GM12878 (cell line): Measurements from ENCODE around the gene CACNA1B. TPM values are rescaled to one million over a fixed set of nuclear protein-coding genes. Genes with fewer than 3 reads are reported as not detected.

Source experiments
- ATAC-seq: fragments of 200-7000 bp; cut with Tn5 transposase; 3 replicates; pipeline ENCODE4 v1.9.1; 2020; ENCODE audit warnings: mild to moderate bottlenecking, moderate library complexity
- BruUV-seq: library from RNA; stranded (reverse); fragments of 400-500 nt; replicated peaks from 2 replicates; lab custom pipeline; 2021; lab: Mats Ljungman, UMichigan
- CTCF ChIA-PET: fragments of 300-600 bp; sonication (Branson Sonifier 250); formaldehyde crosslinking; extraction: SDS; loops from one replicate; lab custom pipeline; 2021; ENCODE audit warnings: inconsistent platforms; lab: Yijun Ruan, JAX
- POLR2A ChIA-PET: fragments of 350-600 bp; formaldehyde crosslinking; extraction: SDS; loops from one replicate; lab custom pipeline; 2021; ENCODE audit warnings: inconsistent platforms; lab: Charles Lee
- RAD21 ChIA-PET: fragments of 300-600 bp; sonication (Branson Sonifier 250); formaldehyde crosslinking; loops from one replicate; lab custom pipeline; 2023; ENCODE audit warnings: antibody characterized with exemption; ENCODE audit not compliant: unreplicated experiment; lab: Charles Lee
- SMC1A ChIA-PET: fragments of 300-600 bp; sonication (Branson Sonifier 250); formaldehyde crosslinking; loops from one replicate; lab custom pipeline; 2023; ENCODE audit not compliant: unreplicated experiment, uncharacterized antibody; lab: Charles Lee
- DNase-seq: peaks from one replicate; pipeline ENCODE4 v3.0.0-alpha.2; 2011; ENCODE audit warnings: low read depth, low spot score
- FAIRE-seq: peaks from 3 replicates; lab custom pipeline; 2011; peaks lifted over from hg19 to GRCh38; lab: Jason Lieb, UNC
- H2AFZ ChIP-seq: 2 replicates; pipeline ENCODE4 v1.6.0; 2011; ENCODE audit warnings: low read depth, low read length, control low read depth; ENCODE audit not compliant: control insufficient read depth
- H3K27ac ChIP-seq: 2 replicates; pipeline ENCODE4 v1.5.1; 2011; ENCODE audit warnings: control low read depth; ENCODE audit not compliant: control insufficient read depth, insufficient read depth
- H3K27me3 ChIP-seq, 2 experiments: replicated peaks in 1 of 2; 2 replicates each; pipeline versions ENCODE4 v1.6.0 to v1.6.1; 2011; ENCODE audit warnings: low read length in 1 of 2; ENCODE audit not compliant: control insufficient read depth in 2 of 2, insufficient read depth in 2 of 2
- H3K36me3 ChIP-seq, 2 experiments: 2 replicates each; pipeline ENCODE4 v1.5.1; 2011; ENCODE audit warnings: low read length in 1 of 2; ENCODE audit not compliant: control insufficient read depth in 2 of 2, insufficient read depth in 2 of 2
- H3K4me1 ChIP-seq: 2 replicates; pipeline ENCODE4 v1.6.1; 2011; ENCODE audit warnings: mild to moderate bottlenecking, low read length, moderate library complexity, mixed read lengths; ENCODE audit not compliant: control insufficient read depth, insufficient read depth
- H3K4me2 ChIP-seq: 2 replicates; pipeline ENCODE4 v1.6.0; 2011; ENCODE audit warnings: control low read depth; ENCODE audit not compliant: control insufficient read depth, insufficient read depth
- H3K4me3 ChIP-seq: fragments of 200-600 bp; sonication (generic); 2 replicates; pipeline ENCODE4 v1.5.1; 2016
- H3K79me2 ChIP-seq: 2 replicates; pipeline ENCODE4 v1.6.0; 2011; ENCODE audit warnings: low read length; ENCODE audit not compliant: control insufficient read depth, insufficient read depth
- H3K9ac ChIP-seq: 2 replicates; pipeline ENCODE4 v1.8.0; 2011; ENCODE audit warnings: low read length, control low read depth, mixed read lengths; ENCODE audit not compliant: control insufficient read depth, insufficient read depth
- H3K9me3 ChIP-seq: replicated peaks from 3 replicates; pipeline ENCODE4 v1.5.1; 2011; ENCODE audit warnings: mild to moderate bottlenecking, low read length; ENCODE audit not compliant: control insufficient read depth, insufficient read depth
- H4K20me1 ChIP-seq: 2 replicates; pipeline ENCODE4 v1.6.0; 2011; ENCODE audit not compliant: control insufficient read depth, insufficient read depth
- BCLAF1 ChIP-seq: fragments of 450-650 bp; IDR thresholded peaks from 2 replicates; pipeline ENCODE4 v1.6.1; 2017; ENCODE audit warnings: antibody characterized with exemption, mild to moderate bottlenecking, moderate library complexity
- FOS ChIP-seq: IDR thresholded peaks from 3 replicates; pipeline ENCODE4 v1.6.1; 2011; ENCODE audit warnings: borderline replicate concordance; ENCODE audit not compliant: insufficient read length; ENCODE audit errors: extremely low read depth
- MYC ChIP-seq: IDR thresholded peaks from 2 replicates; pipeline ENCODE4 v1.6.1; 2011; ENCODE audit warnings: mild to moderate bottlenecking, low read length, moderate library complexity, inconsistent platforms; ENCODE audit not compliant: insufficient read depth, insufficient replicate concordance, insufficient read length, severe bottlenecking
- NFYA ChIP-seq: IDR thresholded peaks from 2 replicates; pipeline ENCODE4 v1.6.1; 2011; ENCODE audit warnings: low read depth, mild to moderate bottlenecking, low read length, improper control_type of control experiment, borderline replicate concordance
- NR2F1 ChIP-seq: fragments of 450-650 bp; conservative IDR thresholded peaks from 2 replicates; pipeline ENCODE4 v1.6.1; 2017; ENCODE audit warnings: mild to moderate bottlenecking
- PML ChIP-seq: IDR thresholded peaks from 2 replicates; pipeline ENCODE4 v1.6.1; 2012; ENCODE audit warnings: low read length, inconsistent platforms
- POLR2AphosphoS5 ChIP-seq: IDR thresholded peaks from 2 replicates; pipeline ENCODE4 v1.6.1; 2011; ENCODE audit warnings: mild to moderate bottlenecking, low read length, inconsistent platforms
- SMAD5 ChIP-seq: IDR thresholded peaks from 2 replicates; pipeline ENCODE4 v1.6.1; 2016; ENCODE audit warnings: antibody characterized with exemption, low read depth
- STAT1 ChIP-seq: fragments of 450-650 bp; conservative IDR thresholded peaks from 2 replicates; pipeline ENCODE4 v1.6.1; 2014; ENCODE audit warnings: antibody characterized with exemption, mild to moderate bottlenecking
- YY1 ChIP-seq: IDR thresholded peaks from 2 replicates; pipeline ENCODE4 v1.6.1; 2011; ENCODE audit warnings: low read depth, mild to moderate bottlenecking, low read length
- ZNF622 ChIP-seq: fragments of 450-650 bp; IDR thresholded peaks from 2 replicates; pipeline ENCODE4 v1.6.1; 2017; ENCODE audit warnings: mild to moderate bottlenecking, inconsistent platforms
- ZZZ3 ChIP-seq: IDR thresholded peaks from 2 replicates; pipeline ENCODE4 v1.6.1; 2011; ENCODE audit warnings: low read depth; ENCODE audit not compliant: control insufficient read depth, insufficient read length
- WGBS: methylation state at CpG from one replicate; pipeline ENCODE4 v1.1.6; 2016; ENCODE audit warnings: low lambda C conversion rate; ENCODE audit not compliant: insufficient replicate concordance, insufficient coverage; ENCODE audit errors: missing lambda C conversion rate; 5-methylcytosine and 5-hydroxymethylcytosine counted together
- in situ Hi-C: fragments of 300-500 bp; cut with MboI; formaldehyde crosslinking; loops from 9 replicates; pipeline ENCODE4 v1.14.3; 2018; ENCODE audit warnings: mixed read lengths
- intact Hi-C: fragments of 100-400 bp; cut with micrococcal nuclease; formaldehyde crosslinking; loops from one replicate; pipeline ENCODE4 v1.14.2; 2022; ENCODE audit not compliant: unreplicated experiment
- polyA plus RNA-seq, 11 experiments: library from polyadenylated mRNA; depleted of rRNA in 4 of 11; unstranded in 6 of 11; stranded (reverse) in 5 of 11; fragments of >200 nt; fragmentation: Nextera tagmentation in 4 of 11; fragmentation: Illumina TruSeq in 1 of 11; extraction: Ambion mirVana in 4 of 11; extraction: Trizol in 1 of 11; gene quantifications; 1 replicate in 1 of 11; 2 replicates in 10 of 11; pipeline versions ENCODE4 v1.2.1 to v1.2.3, GENCODE V29; 2011 to 2016; ENCODE audit warnings: inconsistent platforms in 2 of 11, missing spikeins in 2 of 11, low read depth in 1 of 11
- total RNA-seq, 4 experiments: library from RNA; depleted of rRNA in 3 of 4; stranded (reverse); fragments of >200 nt in 3 of 4; fragmentation: Illumina TruSeq in 1 of 4; extraction: Trizol in 1 of 4; gene quantifications; 2 replicates each; pipeline versions ENCODE4 v1.2.1 to v1.2.3, GENCODE V29; 2013 to 2021

CACNA1B gene
- total and polyA plus RNA-seq, 10 of the 15 experiments (the other 5 are each of a cell fraction or from before 2014, with no cell fraction given), result 0.01 to 0.03 (median 0.01) TPM; not detected in 7

- Histone ChIP-seq H2AFZ (no peak overlapping the region), H3K4me2 (no peak overlapping the region), H3K79me2 (no peaks in the 10 kb centered on the region), H3K4me1 (no peaks in the 10 kb centered on the region), H3K36me3 (no peaks in the 10 kb centered on the region), H3K9me3 (no peaks in the 10 kb centered on the region), H3K27me3 (no peaks in the 10 kb centered on the region), H3K9ac (no peak overlapping the region), H3K4me3 (no peak overlapping the region), H4K20me1 (no peaks in the 10 kb centered on the region)
- 48% methylated on average over 25 of the region's 25 CpGs for WGBS
- SMC1A ChIA-PET, result no interaction called here
- no TSS peak for BruUV-seq
- in situ Hi-C loops, result no loop called here
- intact Hi-C loops, result no loop called here
- DNase-seq (no peak), FAIRE-seq (no peak), ATAC-seq (no peak)
- POLR2A ChIA-PET, result no interaction called here
- RAD21 ChIA-PET, result no interaction called here
- TF ChIP-seq ZNF622, result no peak
- no peak for TF ChIP-seq POLR2AphosphoS5
- no peak for TF ChIP-seq BCLAF1
- no peak for TF ChIP-seq NR2F1
- no peak for TF ChIP-seq STAT1
- no peak for TF ChIP-seq NFYA
- TF ChIP-seq SMAD5, result no peak
- no peak for TF ChIP-seq MYC
- no peak for TF ChIP-seq YY1
- TF ChIP-seq PML, result no peak
- no peak for TF ChIP-seq ZZZ3
- no peak for TF ChIP-seq FOS
- TF ChIP-seq, all 136 proteins: peak for 0
- H3K27ac ChIP-seq, result no peak overlapping the region
- CTCF ChIA-PET, result no interaction called here
These were observed 129.1 kb downstream of the CACNA1B start for GRCh38 chr9:138006576-138007233.
